MM.1S (cell line): Measurements from ENCODE around the gene TRIM66.

Source experiments
- DNase-seq: peaks from one replicate; pipeline ENCODE4 v3.0.0-alpha.2; 2015
- H2AFZ ChIP-seq: fragments of 300-600 bp; sonication (generic); 2 replicates; pipeline ENCODE4 v1.6.0; 2016; ENCODE audit warnings: antibody characterized with exemption, low read length
- H3F3A ChIP-seq: fragments of 300-600 bp; sonication (generic); 2 replicates; pipeline ENCODE4 v1.6.1; 2016; ENCODE audit warnings: mild to moderate bottlenecking, antibody characterized with exemption, low read length, moderate library complexity, mixed read lengths; ENCODE audit not compliant: insufficient read depth
- H3K27ac ChIP-seq: fragments of 300-600 bp; sonication (generic); 2 replicates; pipeline ENCODE4 v1.5.1; 2016; ENCODE audit warnings: mild to moderate bottlenecking, low read length
- H3K27me3 ChIP-seq: fragments of 300-600 bp; sonication (generic); replicated peaks from 2 replicates; pipeline ENCODE4 v1.6.0; 2016; ENCODE audit warnings: low read length; ENCODE audit not compliant: insufficient read depth
- H3K36me3 ChIP-seq: fragments of 300-600 bp; sonication (generic); replicated peaks from 2 replicates; pipeline ENCODE4 v1.6.1; 2016; ENCODE audit warnings: mild to moderate bottlenecking, low read length, mixed read lengths; ENCODE audit not compliant: insufficient read depth
- H3K4me1 ChIP-seq: fragments of 300-600 bp; sonication (generic); 2 replicates; pipeline ENCODE4 v1.6.1; 2016; ENCODE audit warnings: low read length, mixed read lengths
- H3K4me2 ChIP-seq: fragments of 300-600 bp; sonication (generic); 2 replicates; pipeline ENCODE4 v1.6.0; 2016; ENCODE audit warnings: low read depth, low read length
- H3K4me3 ChIP-seq: fragments of 300-600 bp; sonication (generic); 2 replicates; pipeline ENCODE4 v1.5.1; 2016; ENCODE audit warnings: low read length, mixed read lengths
- H3K79me2 ChIP-seq: fragments of 300-600 bp; sonication (generic); 2 replicates; pipeline ENCODE4 v1.6.1; 2016; ENCODE audit warnings: mixed run types, low read length, mixed read lengths
- H3K9ac ChIP-seq: fragments of 300-600 bp; sonication (generic); 2 replicates; pipeline ENCODE4 v1.6.1; 2016; ENCODE audit warnings: low read length, mixed read lengths
- H3K9me2 ChIP-seq: fragments of 300-600 bp; sonication (generic); replicated peaks from 2 replicates; pipeline ENCODE4 v1.6.1; 2016; ENCODE audit warnings: mild to moderate bottlenecking, low read length, mixed read lengths; ENCODE audit not compliant: insufficient read depth
- H3K9me3 ChIP-seq: fragments of 300-600 bp; sonication (generic); replicated peaks from 2 replicates; pipeline ENCODE4 v1.6.1; 2016; ENCODE audit warnings: mild to moderate bottlenecking, low read length, mixed read lengths; ENCODE audit not compliant: insufficient read depth
- H4K20me1 ChIP-seq: fragments of 300-600 bp; sonication (generic); 2 replicates; pipeline ENCODE4 v1.6.1; 2016; ENCODE audit warnings: mild to moderate bottlenecking, low read length, moderate library complexity, mixed read lengths; ENCODE audit not compliant: insufficient read depth
- CTCF ChIP-seq: fragments of 300-600 bp; sonication (generic); IDR thresholded peaks from 2 replicates; pipeline ENCODE4 v1.5.1; 2016; ENCODE audit warnings: antibody characterized with exemption, low read length, mixed read lengths
- EZH2 ChIP-seq: fragments of 300-600 bp; sonication (generic); optimal IDR thresholded peaks from 2 replicates; pipeline ENCODE3; 2017; ENCODE audit warnings: low read depth, mild to moderate bottlenecking, antibody characterized with exemption, low read length, mixed read lengths
- EZH2phosphoT487 ChIP-seq: fragments of 300-600 bp; sonication (generic); IDR thresholded peaks from 2 replicates; pipeline ENCODE4 v1.6.1; 2018; ENCODE audit warnings: antibody characterized with exemption, low read length

The TRIM66 gene

DNA sequence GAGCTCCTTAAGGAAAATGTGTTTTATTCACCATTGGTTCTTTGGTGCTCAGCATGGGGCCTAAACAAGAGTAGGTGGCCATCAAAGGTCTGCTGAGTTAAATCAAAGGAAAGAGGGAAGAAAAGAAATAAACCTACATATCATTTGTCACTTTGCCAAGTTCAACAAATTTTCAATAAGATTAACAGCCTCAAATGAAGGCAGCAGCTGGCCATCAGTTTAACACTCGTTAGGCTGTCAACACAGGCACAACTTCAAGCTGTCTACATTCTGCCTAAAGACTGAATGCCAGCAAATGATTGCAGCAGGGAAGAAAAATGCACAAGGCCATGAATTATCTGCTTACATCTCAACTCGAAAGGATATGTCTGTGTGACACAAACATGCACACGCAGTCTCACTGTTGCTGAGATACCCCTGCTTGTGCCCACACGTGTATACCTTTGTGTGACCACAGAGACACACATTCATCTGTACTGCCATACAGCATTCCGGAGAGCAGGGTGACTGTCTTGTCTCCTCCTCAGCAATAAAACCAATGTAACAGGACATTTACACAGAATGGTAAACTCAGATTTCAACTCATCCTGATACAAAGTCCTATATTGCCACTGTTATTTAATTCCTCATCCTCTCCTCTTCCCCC, 40.1 kb downstream of the TRIM66 start:
- Histone ChIP-seq H3K4me1 (peaks cover 34% of the 10 kb centered on the region), H3K27me3 (no peaks in the 10 kb centered on the region), H3K9me2 (no peaks in the 10 kb centered on the region), H2AFZ (peak overlapping the region; percentile 29; the same call in 1 of the 2 replicates), H3K4me2 (peak overlapping the region; percentile 71), H3K36me3 (no peaks in the 10 kb centered on the region), H3F3A (peaks cover 22% of the 10 kb centered on the region), H3K9ac (no peak overlapping the region), H3K79me2 (no peaks in the 10 kb centered on the region), H3K27ac (peak overlapping the region; percentile 63; the same call in 1 of the 2 replicates), H3K9me3 (no peaks in the 10 kb centered on the region), H4K20me1 (no peaks in the 10 kb centered on the region), H3K4me3 (0 out of 2 replicates have a peak overlapping the region, but pooled peaks have one; percentile 10)
- TF ChIP-seq EZH2, result no peak
- TF ChIP-seq EZH2phosphoT487, result no peak
- no peak for TF ChIP-seq CTCF
- no peak for DNase-seq

DNA sequence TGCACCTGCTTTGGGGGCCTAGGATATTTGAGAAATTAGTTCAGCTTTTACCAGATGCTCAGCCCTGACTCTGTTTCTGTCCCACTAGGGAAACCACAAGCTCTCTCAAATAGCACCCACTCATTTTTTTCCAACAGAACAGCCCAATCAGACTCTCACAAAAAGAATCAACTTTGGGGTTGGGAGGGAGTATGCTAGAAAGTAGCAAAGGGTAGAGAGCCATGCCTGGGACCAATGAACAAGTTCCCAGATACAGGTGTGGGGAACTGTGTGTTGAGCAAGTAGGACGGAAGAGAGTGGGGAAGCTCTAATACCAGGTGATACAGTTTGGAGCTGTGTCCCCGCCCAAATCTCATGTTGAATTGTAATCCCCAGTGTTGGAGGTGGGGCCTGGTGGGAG, 41.1 kb downstream of the TRIM66 start:
- H3F3A ChIP-seq, result peaks cover 22% of the 10 kb centered on the region
- 0 out of 2 replicates have a peak overlapping the region, but pooled peaks have one; percentile 2 for H2AFZ ChIP-seq
- no peak overlapping the region; the same call in 1 of the 2 replicates for H3K4me3 ChIP-seq
- peak overlapping the region; percentile 63 for H3K27ac ChIP-seq
- no peaks in the 10 kb centered on the region for H3K27me3 ChIP-seq
- H3K9me2 ChIP-seq, result no peaks in the 10 kb centered on the region
- TF ChIP-seq CTCF (no peak), EZH2phosphoT487 (no peak), EZH2 (no peak)
- H4K20me1 ChIP-seq, result no peaks in the 10 kb centered on the region
- H3K4me2 ChIP-seq, result peak overlapping the region; percentile 71
- H3K9ac ChIP-seq, result no peak overlapping the region
- DNase-seq, result peak; percentile 77
- peaks cover 34% of the 10 kb centered on the region for H3K4me1 ChIP-seq
- no peaks in the 10 kb centered on the region for H3K9me3 ChIP-seq
- no peaks in the 10 kb centered on the region for H3K36me3 ChIP-seq
- H3K79me2 ChIP-seq, result no peaks in the 10 kb centered on the region

DNA sequence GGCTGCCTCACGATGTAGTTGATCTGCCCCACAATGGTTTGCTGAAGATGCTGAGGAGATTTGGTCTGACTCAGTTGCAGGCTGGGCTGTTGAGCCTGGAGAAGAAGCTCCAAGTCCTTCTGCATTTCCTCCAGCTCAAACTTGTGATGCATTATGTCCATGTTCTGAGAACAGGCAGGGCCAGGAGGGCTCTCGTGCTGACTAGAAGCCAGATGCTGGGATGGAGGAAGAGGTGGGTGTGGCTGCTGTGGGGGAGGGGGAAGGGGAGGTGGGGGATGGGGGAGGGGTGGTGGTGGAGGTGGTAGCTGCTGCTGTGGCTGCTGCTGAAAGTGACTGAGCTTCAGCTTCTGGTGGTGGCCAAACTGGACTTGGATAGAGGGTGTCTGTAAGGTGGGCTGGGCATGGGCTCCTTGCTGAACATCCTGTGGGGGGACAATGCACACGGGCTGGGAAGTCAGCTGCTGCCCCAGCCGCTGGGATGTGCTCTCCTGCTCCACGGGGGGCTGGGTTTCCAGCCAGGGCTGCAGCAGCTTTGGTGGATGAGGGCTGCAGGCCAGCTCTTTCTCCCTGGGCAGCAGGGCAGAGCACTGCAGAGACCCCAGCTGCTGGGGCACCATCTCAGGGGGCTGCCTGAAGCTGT, 42.1 kb downstream of the TRIM66 start:
- TF ChIP-seq EZH2phosphoT487 (no peak), CTCF (no peak), EZH2 (no peak)
- Histone ChIP-seq H3K9ac (no peak overlapping the region), H3K27me3 (no peaks in the 10 kb centered on the region), H3K36me3 (no peaks in the 10 kb centered on the region), H3K4me3 (no peak overlapping the region), H2AFZ (no peak overlapping the region), H3K79me2 (no peaks in the 10 kb centered on the region), H3K9me2 (no peaks in the 10 kb centered on the region), H3F3A (peaks cover 22% of the 10 kb centered on the region), H3K4me1 (peaks cover 36% of the 10 kb centered on the region), H3K4me2 (peak overlapping the region; percentile 71), H3K27ac (peak overlapping the region; percentile 63; the same call in 1 of the 2 replicates), H3K9me3 (no peaks in the 10 kb centered on the region), H4K20me1 (no peaks in the 10 kb centered on the region)
- DNase-seq, result no peak
